Measurements from ENCODE around the gene TOE1.
A peak's percentile ranks its signal among the peaks of the same experiment; 100 is the strongest.

- TF ChIP-seq CTCF (IDR thresholded peaks at IDR 0.05) = peak in 1 of 3 donors; percentile 50
- no peak for TF ChIP-seq POLR2A (IDR thresholded peaks at IDR 0.05)
These were observed at the start of gene TOE1, which contains the start of gene MUTYH for GRCh38 chr1:45339789-45340558.
